ENCODE measurements around the gene ABCB11. TPM values are rescaled to one million over a fixed set of nuclear protein-coding genes. Genes with fewer than 3 reads are reported as not detected.

ABCB11 gene
- total RNA-seq, 1 donor from 2014 or later: 0.05 TPM

DNA sequence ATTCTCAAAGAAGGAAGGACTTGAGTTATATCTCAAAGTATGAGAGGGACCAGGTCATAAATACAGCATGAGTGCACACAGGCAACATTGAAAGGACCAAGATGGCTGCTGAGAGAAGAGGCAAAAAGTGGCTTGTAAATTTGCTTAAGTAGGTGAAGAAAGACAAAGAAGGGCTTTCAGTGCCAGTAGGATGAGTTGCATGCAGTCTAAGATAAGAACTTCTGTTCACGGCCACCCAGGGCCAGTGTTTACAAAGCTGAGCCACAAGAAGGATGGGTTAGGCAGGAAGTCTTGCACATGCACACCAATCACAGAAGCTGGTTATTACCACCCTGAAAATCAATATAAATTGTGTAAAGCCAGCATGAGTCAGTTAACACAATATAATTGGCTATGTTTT, 3.1 kb upstream of the ABCB11 start:
- TF ChIP-seq, protein P1, sequence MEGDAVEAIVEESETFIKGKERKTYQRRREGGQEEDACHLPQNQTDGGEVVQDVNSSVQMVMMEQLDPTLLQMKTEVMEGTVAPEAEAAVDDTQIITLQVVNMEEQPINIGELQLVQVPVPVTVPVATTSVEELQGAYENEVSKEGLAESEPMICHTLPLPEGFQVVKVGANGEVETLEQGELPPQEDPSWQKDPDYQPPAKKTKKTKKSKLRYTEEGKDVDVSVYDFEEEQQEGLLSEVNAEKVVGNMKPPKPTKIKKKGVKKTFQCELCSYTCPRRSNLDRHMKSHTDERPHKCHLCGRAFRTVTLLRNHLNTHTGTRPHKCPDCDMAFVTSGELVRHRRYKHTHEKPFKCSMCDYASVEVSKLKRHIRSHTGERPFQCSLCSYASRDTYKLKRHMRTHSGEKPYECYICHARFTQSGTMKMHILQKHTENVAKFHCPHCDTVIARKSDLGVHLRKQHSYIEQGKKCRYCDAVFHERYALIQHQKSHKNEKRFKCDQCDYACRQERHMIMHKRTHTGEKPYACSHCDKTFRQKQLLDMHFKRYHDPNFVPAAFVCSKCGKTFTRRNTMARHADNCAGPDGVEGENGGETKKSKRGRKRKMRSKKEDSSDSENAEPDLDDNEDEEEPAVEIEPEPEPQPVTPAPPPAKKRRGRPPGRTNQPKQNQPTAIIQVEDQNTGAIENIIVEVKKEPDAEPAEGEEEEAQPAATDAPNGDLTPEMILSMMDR (IDR thresholded peaks at IDR 0.05; ENCODE audit: borderline replicate concordance): no peak
- Histone ChIP-seq H3K9me3 (replicated peaks) (peaks cover 4% of the 10 kb centered on the region), H3K4me3 (no peak overlapping the region), H3K27me3 (ENCODE audit: low read depth) (no peaks in the 10 kb centered on the region), H3K27ac (replicated peaks) (no peak overlapping the region), H3K4me1 (no peaks in the 10 kb centered on the region), H3K36me3 (no peaks in the 10 kb centered on the region)
- intact Hi-C loops (cut with micrococcal nuclease): no loop called here
- no peak for DNase-seq

DNA sequence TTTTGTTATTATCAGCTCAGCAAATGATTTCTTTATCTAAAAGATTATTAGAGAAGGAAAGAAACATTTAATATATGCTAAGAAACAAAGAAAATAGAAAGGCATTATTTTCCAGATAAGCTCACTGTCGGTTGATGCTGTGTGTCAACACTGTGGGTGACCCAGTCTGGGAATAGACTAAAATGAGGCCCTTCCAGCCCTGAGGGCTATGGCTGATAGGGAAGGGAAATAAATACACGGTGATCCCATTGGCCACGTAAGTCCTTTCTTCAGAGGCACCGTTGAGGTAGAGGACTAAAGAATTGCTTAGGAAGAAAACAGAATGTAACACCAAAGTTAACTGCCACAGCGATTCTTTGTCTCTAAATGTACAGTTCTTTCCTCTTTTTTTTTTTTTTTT, 1.8 kb downstream of the ABCB11 start:
- intact Hi-C loops (cut with micrococcal nuclease): no loop called here
- H3K36me3 ChIP-seq: no peaks in the 10 kb centered on the region
- H3K27me3 ChIP-seq (ENCODE audit: low read depth): no peaks in the 10 kb centered on the region
- no peaks in the 10 kb centered on the region for H3K9me3 ChIP-seq (replicated peaks)
- TF ChIP-seq, protein P1 (IDR thresholded peaks at IDR 0.05; ENCODE audit: borderline replicate concordance): no peak
- no peak overlapping the region for H3K4me3 ChIP-seq
- DNase-seq: no peak
- H3K4me1 ChIP-seq: no peaks in the 10 kb centered on the region
- H3K27ac ChIP-seq (replicated peaks): no peak overlapping the region

DNA sequence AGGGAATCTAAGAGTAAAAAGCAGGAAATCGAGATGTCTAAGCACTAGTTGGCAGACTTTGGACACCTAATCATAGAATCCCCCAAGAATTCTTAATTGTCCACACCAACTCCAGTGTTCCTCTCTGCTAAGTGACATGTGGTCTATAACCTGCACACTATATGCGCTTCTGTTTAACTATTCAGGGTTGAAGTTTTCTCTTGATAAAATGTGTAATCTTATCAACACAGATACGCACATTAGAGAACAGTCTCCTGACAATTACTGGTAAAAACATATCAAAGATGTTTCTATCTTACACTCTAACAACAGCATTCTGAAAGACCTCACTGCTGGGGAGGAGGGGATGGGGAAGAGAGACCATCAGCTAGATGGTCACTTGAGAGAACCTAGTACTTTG, 3.9 kb downstream of the ABCB11 start:
- no peak for DNase-seq
- no peaks in the 10 kb centered on the region for H3K9me3 ChIP-seq (replicated peaks)
- intact Hi-C loops (cut with micrococcal nuclease): no loop called here
- no peak overlapping the region for H3K4me3 ChIP-seq
- TF ChIP-seq, protein P1 (IDR thresholded peaks at IDR 0.05; ENCODE audit: borderline replicate concordance): no peak
- no peaks in the 10 kb centered on the region for H3K36me3 ChIP-seq
- H3K4me1 ChIP-seq: peaks cover 4% of the 10 kb centered on the region
- no peak overlapping the region for H3K27ac ChIP-seq (replicated peaks)
- no peaks in the 10 kb centered on the region for H3K27me3 ChIP-seq (ENCODE audit: low read depth)

DNA sequence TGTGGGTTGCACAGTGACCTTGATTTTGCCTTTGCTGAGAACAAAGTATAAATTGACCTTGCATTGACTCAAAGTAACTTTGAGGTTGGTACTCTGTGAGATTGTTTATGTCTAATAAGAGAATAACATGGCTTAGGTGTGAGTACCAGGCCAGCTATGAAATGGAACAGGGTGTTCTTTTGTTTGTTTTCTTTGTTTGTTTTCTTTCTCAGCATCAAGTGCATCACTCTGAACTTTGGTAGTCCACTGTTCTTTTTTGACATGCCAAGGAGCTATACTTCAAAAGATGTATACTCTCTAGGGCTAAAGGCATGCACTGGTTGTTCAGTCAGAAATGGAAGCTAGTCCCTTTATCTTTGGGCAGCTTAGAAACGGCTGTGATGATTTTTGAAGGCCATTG, 5.1 kb downstream of the ABCB11 start:
- intact Hi-C loops (cut with micrococcal nuclease): no loop called here
- Histone ChIP-seq H3K4me1 (peaks cover 4% of the 10 kb centered on the region), H3K27ac (replicated peaks) (no peak overlapping the region), H3K9me3 (replicated peaks) (no peaks in the 10 kb centered on the region), H3K36me3 (no peaks in the 10 kb centered on the region), H3K4me3 (no peak overlapping the region), H3K27me3 (ENCODE audit: low read depth) (no peaks in the 10 kb centered on the region)
- TF ChIP-seq, protein P1 (IDR thresholded peaks at IDR 0.05; ENCODE audit: borderline replicate concordance): no peak
- no peak for DNase-seq

DNA sequence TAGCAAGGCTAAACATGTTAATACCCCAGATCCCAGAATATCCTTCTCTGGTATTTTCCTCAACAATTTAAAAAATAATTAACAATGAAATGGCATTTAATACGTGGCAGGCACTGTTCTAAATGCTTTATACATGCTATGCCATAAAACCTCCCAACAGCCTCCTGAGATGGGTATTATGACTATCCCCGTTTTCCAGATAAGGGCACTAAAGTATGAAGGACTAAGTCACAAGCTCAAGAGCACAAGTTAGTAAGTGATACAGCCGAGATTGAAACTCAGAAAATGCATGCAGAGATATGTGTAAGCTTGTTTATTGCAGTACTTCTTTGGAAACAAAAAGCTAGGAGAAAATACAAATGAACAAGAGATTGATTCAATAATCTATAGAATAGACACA, 8.0 kb downstream of the ABCB11 start:
- H3K27ac ChIP-seq (replicated peaks): no peak overlapping the region

More for the DNA sequence above, 8.0 kb downstream of the ABCB11 start:
- no peak overlapping the region for H3K4me3 ChIP-seq
- H3K27me3 ChIP-seq (ENCODE audit: low read depth): no peaks in the 10 kb centered on the region
- no peaks in the 10 kb centered on the region for H3K9me3 ChIP-seq (replicated peaks)
- H3K36me3 ChIP-seq: no peaks in the 10 kb centered on the region
- no peak for DNase-seq
- TF ChIP-seq, protein P1 (IDR thresholded peaks at IDR 0.05; ENCODE audit: borderline replicate concordance): no peak
- intact Hi-C loops (cut with micrococcal nuclease): no loop called here
- peaks cover 4% of the 10 kb centered on the region for H3K4me1 ChIP-seq
